ENCODE data around the gene HEMK1.

DNA sequence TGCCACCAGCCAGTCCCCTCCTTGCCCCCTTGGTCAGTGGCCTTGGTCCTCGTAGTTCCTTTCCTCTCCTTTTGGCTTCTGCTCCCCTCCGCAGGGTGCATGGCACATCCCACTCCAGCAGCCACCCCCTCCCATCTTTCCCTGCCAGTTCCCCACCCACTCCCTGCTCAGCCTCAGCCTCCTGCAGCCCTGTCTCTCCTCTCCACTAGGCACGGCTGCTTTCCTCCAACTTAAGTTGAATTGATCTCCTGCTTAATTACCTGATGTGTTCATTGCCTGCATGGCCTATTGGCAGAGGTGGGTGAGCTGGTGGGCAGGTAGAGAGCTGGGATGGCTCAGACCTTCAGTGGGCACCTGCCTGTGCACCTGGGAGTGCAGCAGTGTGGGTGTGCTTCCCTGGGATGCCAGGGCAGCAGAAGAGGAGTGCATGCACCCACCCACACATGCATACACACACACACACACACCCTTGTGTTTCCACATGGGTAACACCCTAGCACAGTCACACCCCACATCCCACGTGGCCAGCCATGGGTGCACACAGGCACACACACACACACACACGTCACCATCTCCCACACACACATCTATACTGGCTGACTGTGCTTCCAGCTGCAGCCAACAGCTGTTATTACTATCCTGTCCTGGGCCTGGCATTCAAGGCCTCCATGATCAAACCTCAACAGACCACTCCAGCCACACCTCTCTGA lies 32.7 kb upstream of the HEMK1 start:
- TF ChIP-seq, protein P1, sequence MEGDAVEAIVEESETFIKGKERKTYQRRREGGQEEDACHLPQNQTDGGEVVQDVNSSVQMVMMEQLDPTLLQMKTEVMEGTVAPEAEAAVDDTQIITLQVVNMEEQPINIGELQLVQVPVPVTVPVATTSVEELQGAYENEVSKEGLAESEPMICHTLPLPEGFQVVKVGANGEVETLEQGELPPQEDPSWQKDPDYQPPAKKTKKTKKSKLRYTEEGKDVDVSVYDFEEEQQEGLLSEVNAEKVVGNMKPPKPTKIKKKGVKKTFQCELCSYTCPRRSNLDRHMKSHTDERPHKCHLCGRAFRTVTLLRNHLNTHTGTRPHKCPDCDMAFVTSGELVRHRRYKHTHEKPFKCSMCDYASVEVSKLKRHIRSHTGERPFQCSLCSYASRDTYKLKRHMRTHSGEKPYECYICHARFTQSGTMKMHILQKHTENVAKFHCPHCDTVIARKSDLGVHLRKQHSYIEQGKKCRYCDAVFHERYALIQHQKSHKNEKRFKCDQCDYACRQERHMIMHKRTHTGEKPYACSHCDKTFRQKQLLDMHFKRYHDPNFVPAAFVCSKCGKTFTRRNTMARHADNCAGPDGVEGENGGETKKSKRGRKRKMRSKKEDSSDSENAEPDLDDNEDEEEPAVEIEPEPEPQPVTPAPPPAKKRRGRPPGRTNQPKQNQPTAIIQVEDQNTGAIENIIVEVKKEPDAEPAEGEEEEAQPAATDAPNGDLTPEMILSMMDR (IDR thresholded peaks at IDR 0.05) = no peak
- no peak for TF ChIP-seq ATF3 (CRISPR knock-in tag; conservative IDR thresholded peaks at IDR 0.05)
- TF ChIP-seq STAT6 (CRISPR knock-in tag; conservative IDR thresholded peaks at IDR 0.05; ENCODE audit: low read depth) = no peak
- no peak for TF ChIP-seq SMAD3 (CRISPR knock-in tag; IDR thresholded peaks at IDR 0.05; ENCODE audit: borderline replicate concordance)
- TF ChIP-seq USF1 (CRISPR knock-in tag; IDR thresholded peaks at IDR 0.05) = no peak
- no peak for TF ChIP-seq KAT7 (CRISPR knock-in tag; IDR thresholded peaks at IDR 0.05; ENCODE audit: borderline replicate concordance)
- no peak for TF ChIP-seq SMAD4 (CRISPR knock-in tag; IDR thresholded peaks at IDR 0.05)
- TF ChIP-seq, protein P2, sequence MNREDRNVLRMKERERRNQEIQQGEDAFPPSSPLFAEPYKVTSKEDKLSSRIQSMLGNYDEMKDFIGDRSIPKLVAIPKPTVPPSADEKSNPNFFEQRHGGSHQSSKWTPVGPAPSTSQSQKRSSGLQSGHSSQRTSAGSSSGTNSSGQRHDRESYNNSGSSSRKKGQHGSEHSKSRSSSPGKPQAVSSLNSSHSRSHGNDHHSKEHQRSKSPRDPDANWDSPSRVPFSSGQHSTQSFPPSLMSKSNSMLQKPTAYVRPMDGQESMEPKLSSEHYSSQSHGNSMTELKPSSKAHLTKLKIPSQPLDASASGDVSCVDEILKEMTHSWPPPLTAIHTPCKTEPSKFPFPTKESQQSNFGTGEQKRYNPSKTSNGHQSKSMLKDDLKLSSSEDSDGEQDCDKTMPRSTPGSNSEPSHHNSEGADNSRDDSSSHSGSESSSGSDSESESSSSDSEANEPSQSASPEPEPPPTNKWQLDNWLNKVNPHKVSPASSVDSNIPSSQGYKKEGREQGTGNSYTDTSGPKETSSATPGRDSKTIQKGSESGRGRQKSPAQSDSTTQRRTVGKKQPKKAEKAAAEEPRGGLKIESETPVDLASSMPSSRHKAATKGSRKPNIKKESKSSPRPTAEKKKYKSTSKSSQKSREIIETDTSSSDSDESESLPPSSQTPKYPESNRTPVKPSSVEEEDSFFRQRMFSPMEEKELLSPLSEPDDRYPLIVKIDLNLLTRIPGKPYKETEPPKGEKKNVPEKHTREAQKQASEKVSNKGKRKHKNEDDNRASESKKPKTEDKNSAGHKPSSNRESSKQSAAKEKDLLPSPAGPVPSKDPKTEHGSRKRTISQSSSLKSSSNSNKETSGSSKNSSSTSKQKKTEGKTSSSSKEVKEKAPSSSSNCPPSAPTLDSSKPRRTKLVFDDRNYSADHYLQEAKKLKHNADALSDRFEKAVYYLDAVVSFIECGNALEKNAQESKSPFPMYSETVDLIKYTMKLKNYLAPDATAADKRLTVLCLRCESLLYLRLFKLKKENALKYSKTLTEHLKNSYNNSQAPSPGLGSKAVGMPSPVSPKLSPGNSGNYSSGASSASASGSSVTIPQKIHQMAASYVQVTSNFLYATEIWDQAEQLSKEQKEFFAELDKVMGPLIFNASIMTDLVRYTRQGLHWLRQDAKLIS (CRISPR knock-in tag; IDR thresholded peaks at IDR 0.05; ENCODE audit: borderline replicate concordance) = no peak
- no peak for TF ChIP-seq TP53 (CRISPR knock-in tag; IDR thresholded peaks at IDR 0.05)
- no peak for TF ChIP-seq MAX (CRISPR knock-in tag; IDR thresholded peaks at IDR 0.05)
- no peak for TF ChIP-seq ZNF317 (CRISPR knock-in tag; IDR thresholded peaks at IDR 0.05; ENCODE audit: borderline replicate concordance, low read depth)
- TF ChIP-seq ATF1 (CRISPR knock-in tag; IDR thresholded peaks at IDR 0.05) = no peak
- no peak for TF ChIP-seq EMX1 (CRISPR knock-in tag; IDR thresholded peaks at IDR 0.05)
- no peak for TF ChIP-seq NR3C1 (CRISPR knock-in tag; conservative IDR thresholded peaks at IDR 0.05; ENCODE audit: low read depth)
